HG03558 (cell line): ENCODE measurements around the gene RTCA.

Experiments
- ATAC-seq: cut with Tn5 transposase; IDR thresholded peaks from one replicate; pipeline ENCODE4 v1.9.1; 2021; ENCODE audit warnings: moderate number of reproducible peaks; ENCODE audit not compliant: unreplicated experiment; ENCODE audit errors: extremely low read depth

RTCA gene

GRCh38 chr1:100340494-100340893, 74.5 kb downstream of the RTCA start:
- ATAC-seq = no peak

GRCh38 chr1:100342348-100342747, 76.3 kb downstream of the RTCA start:
- no peak for ATAC-seq
